Spleen (tissue), 11 donors: Measurements from ENCODE around the gene MAPK7. TPM values are rescaled to one million over a fixed set of nuclear protein-coding genes. Genes with fewer than 3 reads are reported as not detected.

ENCODE experiments used
- DNase-seq: peaks from one replicate; pipeline ENCODE4 v3.0.0-alpha.2; 2020
- H3K27ac ChIP-seq, 8 donors: fragments of 200-600 bp; sonication (generic) in 7 of 8; 1 replicate in 4 of 8; 2 replicates in 4 of 8; pipeline versions ENCODE4 v1.5.0 to v1.8.0; 2016 to 2021; ENCODE audit warnings: inconsistent platforms in 4 of 8, mild to moderate bottlenecking in 4 of 8, moderate library complexity in 1 of 8
- H3K27me3 ChIP-seq, 7 donors: fragments of 200-600 bp; sonication (generic) in 6 of 7; replicated peaks in 1 of 7; 1 replicate in 4 of 7; 2 replicates in 3 of 7; pipeline versions ENCODE4 v1.5.0 to v1.8.0; 2016 to 2021; ENCODE audit warnings: inconsistent platforms in 3 of 7, mild to moderate bottlenecking in 1 of 7
- H3K36me3 ChIP-seq, 6 donors: fragments of 200-600 bp; sonication (generic) in 5 of 6; 1 replicate in 4 of 6; 2 replicates in 2 of 6; pipeline versions ENCODE4 v1.5.0 to v1.8.0; 2016 to 2021; ENCODE audit warnings: inconsistent platforms in 2 of 6
- H3K4me1 ChIP-seq, 6 donors: fragments of 200-600 bp; sonication (generic) in 5 of 6; 1 replicate in 3 of 6; 2 replicates in 3 of 6; pipeline versions ENCODE4 v1.5.0 to v1.8.0; 2016 to 2021; ENCODE audit warnings: inconsistent platforms in 3 of 6
- H3K4me3 ChIP-seq, 8 donors: fragments of 200-600 bp; sonication (generic) in 7 of 8; 1 replicate in 4 of 8; 2 replicates in 4 of 8; pipeline versions ENCODE4 v1.5.0 to v1.8.0; 2016 to 2021; ENCODE audit warnings: inconsistent platforms in 4 of 8, mild to moderate bottlenecking in 4 of 8, moderate library complexity in 2 of 8
- H3K9me3 ChIP-seq, 8 donors: fragments of 200-600 bp; sonication (generic) in 7 of 8; 1 replicate in 4 of 8; 2 replicates in 4 of 8; pipeline versions ENCODE4 v1.5.0 to v1.8.0; 2016 to 2021; ENCODE audit warnings: inconsistent platforms in 4 of 8
- CTCF ChIP-seq, 11 experiments: fragments of 200-600 bp in 7 of 11; fragments of 450-650 bp in 4 of 11; sonication (generic) in 4 of 11; IDR thresholded peaks in 8 of 11; conservative IDR thresholded peaks in 3 of 11; 1 replicate in 7 of 11; 2 replicates in 4 of 11; pipeline versions ENCODE4 v1.4.0 to v1.8.0; 2016 to 2021; ENCODE audit warnings: antibody characterized with exemption in 11 of 11, inconsistent platforms in 4 of 11, mild to moderate bottlenecking in 1 of 11
- POLR2A ChIP-seq, 3 donors: fragments of 450-650 bp; IDR thresholded peaks; one replicate each; pipeline ENCODE4 v1.5.1; 2017; ENCODE audit warnings: antibody characterized with exemption in 3 of 3, mild to moderate bottlenecking in 1 of 3
- POLR2AphosphoS5 ChIP-seq, 3 donors: sonication (generic); formaldehyde crosslinking; IDR thresholded peaks; one replicate each; pipeline ENCODE4 v1.5.1; 2017; ENCODE audit warnings: antibody characterized with exemption in 3 of 3
- WGBS, 5 donors: extraction: QIAGEN DNeasy Blood & Tissue Kit in 3 of 5; methylation state at CpG; one replicate each; pipeline versions ENCODE4 v1.1.5 to v1.1.7; 2013 to 2018; 5-methylcytosine and 5-hydroxymethylcytosine counted together
- intact Hi-C: fragments of 100-400 bp; cut with DNase I; formaldehyde crosslinking; loops from one replicate; pipeline ENCODE4 v1.15.0; 2023; ENCODE audit warnings: low total_unique reads
- polyA plus RNA-seq, 3 donors: library from polyadenylated mRNA; stranded (reverse); fragments of 200-250 nt; gene quantifications; one replicate each; pipeline ENCODE4 v1.2.1, GENCODE V29; 2013
- total RNA-seq, 7 donors: library from RNA; depleted of rRNA in 3 of 7; stranded (reverse); fragments of >200 nt in 3 of 7; fragmentation: NEBNext Ultra II Directional in 4 of 7; extraction: Animal tissue kit (Norgen Biotek cat#: 25700) in 4 of 7; gene quantifications; one replicate each; pipeline versions ENCODE4 v1.1.0 to v1.2.1, GENCODE V29; 2016 to 2021
- donor health status: healthy with polysubstance abuse.
- donor health status: DM: no; HTN: no; CAD: no; lungs with moderate emphysema.
- donor health status: DM: no; HTN: no; CAD: no.
- donor health status: Bipolar disorder and iron deficiency.
- donor health status: healthy.
- donor health status: DM: no; HTN: no; CAD: no.
- donor health status: DM: yes; HTN: yes; CAD: no.

The MAPK7 gene
- total and polyA plus RNA-seq, 10 donors = 5.7 to 56.2 (median 30.3) TPM

DNA sequence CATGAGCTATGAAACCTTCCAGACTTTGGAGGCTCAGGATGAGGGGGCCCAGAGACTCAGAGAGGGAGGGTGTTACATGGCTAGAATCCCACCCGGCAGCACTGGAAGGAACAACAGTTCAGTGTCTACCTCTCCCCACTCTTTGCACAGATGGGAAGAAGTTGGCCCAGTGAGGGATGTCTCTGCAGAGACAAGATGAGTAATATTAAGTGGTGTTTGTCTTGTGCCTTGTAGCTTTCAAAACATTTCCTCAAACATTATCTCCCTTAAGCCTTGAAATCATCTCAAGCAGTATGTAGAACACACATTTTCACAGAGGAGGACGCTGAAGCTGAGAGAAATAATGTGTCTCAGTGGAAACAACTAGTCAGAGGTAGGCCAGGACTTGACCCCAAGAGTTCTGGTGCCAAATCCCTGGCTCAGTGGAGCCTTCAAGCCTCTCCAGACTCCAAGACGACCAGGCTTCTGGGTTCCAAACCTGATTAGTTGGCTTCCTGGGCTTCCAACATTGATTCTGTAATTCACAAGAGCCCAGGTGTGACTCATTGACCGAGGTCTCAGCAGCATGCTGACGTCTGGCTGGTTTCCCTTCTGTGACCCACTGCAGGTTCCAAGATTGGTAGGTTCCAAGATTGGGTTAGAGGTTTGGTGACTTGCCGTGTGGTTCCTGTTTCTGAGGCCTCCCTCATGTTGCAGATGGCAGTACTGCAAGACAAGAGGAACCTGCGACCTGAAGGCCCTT lies 40.1 kb downstream of the MAPK7 start:
- Histone ChIP-seq H3K4me1 (no peaks in the 10 kb centered on the region), H3K27me3 (peaks cover 0 to 5% (median 0%) of the 10 kb centered on the region in 7 donors), H3K36me3 (no peaks in the 10 kb centered on the region), H3K27ac (no peak overlapping the region), H3K9me3 (no peaks in the 10 kb centered on the region), H3K4me3 (no peak overlapping the region)
- intact Hi-C loops = no loop called here
- whole genome bisulfite sequencing, 5 donors = 57 to 68% (median 63%) methylated on average over 6 to 7 of the region's 7 CpGs
- no peak for DNase-seq
- TF ChIP-seq CTCF (IDR thresholded peaks at IDR 0.05 in 8 of 11, conservative IDR thresholded peaks at IDR 0.05 in 3 of 11) (peak in 1 of 11 experiments; percentile 16), POLR2A (IDR thresholded peaks at IDR 0.05) (no peak), POLR2AphosphoS5 (IDR thresholded peaks at IDR 0.05) (no peak)

DNA sequence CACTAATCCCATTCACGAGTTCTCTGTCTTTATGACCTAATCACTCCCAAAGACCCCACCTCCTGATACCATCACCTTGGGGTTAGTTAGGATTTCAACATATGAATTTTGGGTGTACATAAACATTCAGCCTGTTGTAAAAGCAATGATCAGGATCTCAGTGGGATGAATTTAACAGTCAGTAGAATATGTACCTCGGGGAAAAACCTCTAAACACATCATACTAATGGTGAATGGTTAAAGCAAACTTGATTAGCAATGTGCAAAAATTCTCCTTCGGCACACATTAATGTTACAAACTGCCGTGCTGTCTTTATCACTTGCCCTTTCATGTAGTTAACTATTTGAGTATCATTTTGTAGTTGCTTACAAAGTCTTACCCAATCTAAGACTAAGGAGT lies 42.9 kb downstream of the MAPK7 start:
- 76 to 88% (median 83%) methylated on average over 4 of the region's 4 CpGs for WGBS, 5 donors
- Histone ChIP-seq H3K4me1 (no peaks in the 10 kb centered on the region), H3K27ac (no peak overlapping the region), H3K4me3 (no peak overlapping the region), H3K27me3 (no peaks in the 10 kb centered on the region), H3K9me3 (no peaks in the 10 kb centered on the region), H3K36me3 (no peaks in the 10 kb centered on the region)
- TF ChIP-seq CTCF (IDR thresholded peaks at IDR 0.05 in 8 of 11, conservative IDR thresholded peaks at IDR 0.05 in 3 of 11) (no peak), POLR2AphosphoS5 (IDR thresholded peaks at IDR 0.05) (no peak), POLR2A (IDR thresholded peaks at IDR 0.05) (no peak)
- intact Hi-C loops = no loop called here
- DNase-seq = no peak

DNA sequence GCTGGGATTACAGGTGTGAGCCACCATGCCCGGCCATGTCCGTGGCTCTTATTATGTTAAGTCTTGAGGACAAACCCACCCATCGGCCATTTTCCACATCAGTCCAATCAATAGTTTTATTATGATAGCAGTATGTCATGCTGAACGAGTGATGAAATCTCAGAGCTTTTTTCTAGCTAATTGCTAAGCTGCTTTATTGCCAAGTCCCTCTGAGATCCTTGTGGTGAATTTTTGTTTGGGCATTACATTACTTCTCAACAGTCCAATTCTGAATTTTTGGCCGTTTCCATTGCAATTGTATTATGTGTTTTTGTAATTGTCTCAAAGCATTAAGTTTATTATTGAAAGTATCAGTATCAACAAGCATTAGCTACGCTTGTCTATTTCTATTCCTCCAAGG lies 43.6 kb downstream of the MAPK7 start:
- intact Hi-C loops = no loop called here
- TF ChIP-seq POLR2AphosphoS5 (IDR thresholded peaks at IDR 0.05) (no peak), CTCF (IDR thresholded peaks at IDR 0.05 in 8 of 11, conservative IDR thresholded peaks at IDR 0.05 in 3 of 11) (no peak), POLR2A (IDR thresholded peaks at IDR 0.05) (no peak)
- WGBS, 5 donors = 78 to 93% (median 90%) methylated on average over 6 of the region's 6 CpGs

DNA sequence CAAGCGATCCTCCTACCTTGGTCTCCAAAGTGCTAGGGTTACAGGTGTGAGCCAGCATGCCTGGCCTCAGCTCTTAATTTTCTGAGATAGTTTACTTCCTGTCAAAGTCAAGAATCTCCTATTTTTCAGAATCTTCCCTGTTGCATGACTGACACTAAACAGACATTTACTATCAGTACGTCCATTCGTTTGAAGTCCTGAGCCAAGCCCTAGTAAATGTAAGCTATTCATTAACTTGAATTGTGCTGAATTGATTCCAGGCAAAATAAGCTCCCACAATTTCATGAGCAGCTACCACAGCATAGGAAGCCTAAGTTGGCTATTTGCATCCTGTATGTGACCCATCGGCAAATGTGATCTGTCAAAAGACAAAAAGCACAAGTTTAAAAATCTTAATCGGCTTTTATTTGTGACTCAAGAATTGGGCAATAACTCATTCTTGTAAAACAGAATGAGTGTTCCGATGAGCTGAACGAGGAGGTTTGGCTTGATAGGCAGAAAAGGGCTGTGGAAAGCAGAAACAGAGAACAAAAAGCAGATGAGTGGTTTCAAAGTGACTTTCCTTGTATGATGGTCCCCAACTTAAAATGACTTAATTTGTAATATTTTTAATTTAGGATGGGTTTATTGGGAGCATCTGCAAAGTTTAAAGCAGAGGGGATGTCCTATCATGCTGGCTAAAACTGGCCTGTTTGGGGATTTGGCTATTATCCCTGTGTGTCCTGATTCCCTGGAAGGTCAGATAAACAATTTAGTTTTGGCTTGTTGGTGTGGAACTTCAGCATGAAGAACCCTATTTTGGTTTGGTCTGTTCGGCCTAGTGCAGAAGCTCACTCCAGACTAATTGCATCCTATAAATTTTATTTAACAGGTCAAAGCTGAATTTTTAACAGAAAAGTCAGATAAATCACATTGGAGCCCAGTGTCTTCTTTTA lies 46.9 kb downstream of the MAPK7 start:
- TF ChIP-seq POLR2A (IDR thresholded peaks at IDR 0.05) (no peak), CTCF (IDR thresholded peaks at IDR 0.05 in 8 of 11, conservative IDR thresholded peaks at IDR 0.05 in 3 of 11) (no peak), POLR2AphosphoS5 (IDR thresholded peaks at IDR 0.05) (no peak)
- peak overlapping the region in 1 of 8 donors; percentile 10 for H3K27ac ChIP-seq
- DNase-seq = no peak
- intact Hi-C loops = no loop called here
- no peaks in the 10 kb centered on the region for H3K4me1 ChIP-seq
- no peaks in the 10 kb centered on the region for H3K27me3 ChIP-seq
- WGBS, 5 donors = 68 to 85% (median 78%) methylated on average over 8 of the region's 8 CpGs
- no peaks in the 10 kb centered on the region for H3K36me3 ChIP-seq
- H3K9me3 ChIP-seq = no peaks in the 10 kb centered on the region
- H3K4me3 ChIP-seq = no peak overlapping the region

More for the DNA sequence above, 43.6 kb downstream of the MAPK7 start:
- H3K27me3 ChIP-seq = no peaks in the 10 kb centered on the region
- no peak overlapping the region for H3K27ac ChIP-seq
- H3K4me3 ChIP-seq = no peak overlapping the region
- no peaks in the 10 kb centered on the region for H3K36me3 ChIP-seq
- no peaks in the 10 kb centered on the region for H3K4me1 ChIP-seq
- no peak for DNase-seq
- H3K9me3 ChIP-seq = no peaks in the 10 kb centered on the region
